Upper lobe of left lung (tissue), 6 donors: ENCODE data around the gene BTBD6. TPM values are rescaled to one million over a fixed set of nuclear protein-coding genes. Genes with fewer than 3 reads are reported as not detected.

Experiments
- ATAC-seq, 2 donors: fragments of 200-7000 bp; cut with Tn5 transposase; one replicate each; pipeline ENCODE4 v1.9.1; 2022; ENCODE audit warnings: mild to moderate bottlenecking in 2 of 2, moderate library complexity in 2 of 2; ENCODE audit not compliant: low FRiP score in 2 of 2
- DNase-seq, 2 donors: peaks; one replicate each; pipeline ENCODE4 v3.0.0-alpha.2; 2019 to 2020
- H3K27ac ChIP-seq, 4 donors: fragments of 200-600 bp; sonication (generic); one replicate each; pipeline ENCODE4 v1.5.1; 2016 to 2019
- H3K27me3 ChIP-seq, 4 donors: fragments of 200-600 bp; sonication (generic); one replicate each; pipeline ENCODE4 v1.5.1; 2017 to 2019
- H3K36me3 ChIP-seq, 4 donors: fragments of 200-600 bp; sonication (generic); one replicate each; pipeline ENCODE4 v1.5.1; 2016 to 2019
- H3K4me1 ChIP-seq, 4 donors: fragments of 200-600 bp; sonication (generic); one replicate each; pipeline ENCODE4 v1.5.1; 2018 to 2019
- H3K4me3 ChIP-seq, 4 donors: fragments of 200-600 bp; sonication (generic); one replicate each; pipeline ENCODE4 v1.5.1; 2017 to 2019; ENCODE audit warnings: mild to moderate bottlenecking in 2 of 4, moderate library complexity in 1 of 4
- H3K9me3 ChIP-seq, 4 donors: fragments of 200-600 bp; sonication (generic); one replicate each; pipeline ENCODE4 v1.5.1; 2018 to 2019
- CTCF ChIP-seq, 6 experiments: fragments of 450-650 bp in 4 of 6; fragments of 200-600 bp in 2 of 6; sonication (generic) in 2 of 6; IDR thresholded peaks; one replicate each; pipeline ENCODE4 v1.5.1; 2016 to 2019; ENCODE audit warnings: antibody characterized with exemption in 6 of 6
- EP300 ChIP-seq, 4 donors: sonication (generic); formaldehyde crosslinking; IDR thresholded peaks; one replicate each; pipeline ENCODE4 v1.5.1; 2017; ENCODE audit warnings: antibody characterized with exemption in 4 of 4, control low read depth in 2 of 4
- POLR2A ChIP-seq, 4 donors: fragments of 450-650 bp; IDR thresholded peaks; one replicate each; pipeline ENCODE4 v1.5.1; 2016 to 2017; ENCODE audit warnings: antibody characterized with exemption in 4 of 4, mild to moderate bottlenecking in 2 of 4
- POLR2AphosphoS5 ChIP-seq, 2 donors: sonication (generic); formaldehyde crosslinking; IDR thresholded peaks; one replicate each; pipeline ENCODE4 v1.5.1; 2017; ENCODE audit warnings: antibody characterized with exemption in 2 of 2
- WGBS, 2 donors: methylation state at CpG; one replicate each; pipeline ENCODE4 v1.1.5; 2017 to 2018; 5-methylcytosine and 5-hydroxymethylcytosine counted together
- total RNA-seq, 6 donors: library from RNA; depleted of rRNA in 4 of 6; stranded (reverse); fragments of >200 nt in 4 of 6; gene quantifications; one replicate each; pipeline versions ENCODE4 v1.1.0 to v1.2.1, GENCODE V29; 2016 to 2021
- donor health status: DM: no; HTN: no; CAD: no; lungs with moderate emphysema.
- donor health status: DM: no; HTN: yes; CAD: no; lungs with severe emphysema.

Gene BTBD6
- total RNA-seq, 6 donors from 2014 or later = 36.4 to 71.7 (median 49.8) TPM

DNA sequence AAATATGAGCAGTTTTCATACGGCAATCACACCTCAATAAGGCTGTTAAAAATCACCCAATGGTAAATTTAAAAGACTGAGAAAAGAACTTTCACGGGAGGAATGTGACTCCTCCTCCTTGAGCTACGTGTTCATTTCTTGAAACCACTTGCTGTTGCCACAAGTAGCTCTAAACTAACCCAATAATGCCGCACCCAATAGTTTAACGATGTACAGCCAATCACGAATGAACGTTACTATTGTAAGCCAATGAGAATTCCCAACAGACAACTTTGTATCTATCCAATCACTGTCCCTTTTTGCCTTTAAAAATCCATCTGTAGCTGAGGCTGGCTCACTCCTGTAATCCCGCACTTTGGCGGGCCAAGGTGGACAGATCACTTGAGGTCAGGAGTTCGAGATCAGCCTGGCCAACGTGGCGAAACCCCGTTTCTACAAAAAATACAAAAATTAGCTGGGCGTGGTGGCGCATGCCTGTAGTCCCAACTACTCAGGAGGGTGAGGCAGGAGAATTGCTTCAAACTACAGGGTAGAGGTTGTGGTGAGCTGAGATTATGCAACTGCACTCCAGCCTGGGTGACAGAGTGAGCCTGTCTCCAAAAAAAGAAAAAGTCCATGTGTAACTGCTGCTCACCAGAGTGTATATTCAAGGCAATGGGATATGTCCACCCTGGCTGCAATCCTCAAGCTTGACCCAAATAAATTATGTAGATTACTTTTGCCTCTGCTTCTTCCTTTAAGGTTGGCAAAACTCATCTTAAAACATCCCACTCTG is 24.4 kb upstream of the BTBD6 start:
- peak overlapping the region in 2 of 4 donors; percentile 40 to 75 for H3K27ac ChIP-seq
- WGBS, 2 donors = 78 to 87% methylated on average over 15 of the region's 15 CpGs

DNA sequence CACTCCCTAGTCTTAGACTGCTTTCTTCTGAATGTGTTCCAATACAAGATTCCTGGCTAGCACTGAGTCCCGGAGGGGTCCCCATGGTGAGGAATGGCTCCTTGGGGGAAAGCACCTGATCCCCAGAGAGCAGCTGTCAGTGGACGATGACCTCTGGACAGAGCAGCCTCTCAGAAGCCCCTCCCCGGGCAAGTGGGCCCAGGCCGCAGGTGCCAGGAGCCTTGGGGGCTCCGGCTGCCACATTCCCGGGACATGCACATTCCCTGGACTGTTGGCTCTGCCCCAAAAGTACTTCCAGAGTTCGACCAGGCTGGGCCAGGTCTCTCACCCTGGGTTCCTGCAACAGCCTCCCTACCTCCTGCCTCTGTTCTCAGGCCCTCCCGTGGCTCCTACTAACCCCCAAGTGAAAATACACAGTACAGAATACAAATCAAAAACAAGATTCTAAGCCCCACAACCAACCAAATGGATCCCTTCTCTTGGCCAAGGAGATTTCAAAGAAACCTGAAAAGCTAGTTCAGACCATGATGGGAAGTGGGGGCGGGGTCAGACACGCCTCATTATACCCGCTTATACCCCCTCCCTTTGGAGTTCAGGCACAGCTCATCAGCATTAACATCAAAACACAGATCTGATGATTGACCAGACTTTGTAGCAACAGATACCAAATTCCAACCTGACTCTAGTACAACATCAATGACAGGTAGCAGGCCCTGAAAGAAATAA is 23.3 kb upstream of the BTBD6 start:
- Histone ChIP-seq H3K4me1 (peaks cover 0 to 9% (median 2%) of the 10 kb centered on the region in 4 donors), H3K36me3 (peaks cover 0 to 57% (median 40%) of the 10 kb centered on the region in 4 donors), H3K27me3 (no peaks in the 10 kb centered on the region), H3K4me3 (no peak overlapping the region), H3K27ac (peak overlapping the region in 2 of 4 donors; percentile 33 to 75), H3K9me3 (no peaks in the 10 kb centered on the region)
- WGBS, 2 donors = 82 to 85% methylated on average over 4 to 11 of the region's 11 CpGs
- ATAC-seq (no peak), DNase-seq (peak in 1 of 2 donors; percentile 42)
- TF ChIP-seq POLR2AphosphoS5 (IDR thresholded peaks at IDR 0.05) = no peak

More for the DNA sequence above, 24.4 kb upstream of the BTBD6 start:
- DNase-seq (peak in 1 of 2 donors; percentile 53), ATAC-seq (peak; percentile 6 to 66)
- Histone ChIP-seq H3K27me3 (no peaks in the 10 kb centered on the region), H3K9me3 (no peaks in the 10 kb centered on the region), H3K36me3 (peaks cover 0 to 67% (median 50%) of the 10 kb centered on the region in 4 donors), H3K4me3 (no peak overlapping the region), H3K4me1 (peaks cover 0 to 9% (median 2%) of the 10 kb centered on the region in 4 donors)
- TF ChIP-seq CTCF (IDR thresholded peaks at IDR 0.05) (no peak), POLR2A (IDR thresholded peaks at IDR 0.05) (peak in 1 of 4 donors; percentile 16)

- no peak for TF ChIP-seq CTCF (IDR thresholded peaks at IDR 0.05)
- TF ChIP-seq POLR2A (IDR thresholded peaks at IDR 0.05) = no peak
- TF ChIP-seq EP300 (IDR thresholded peaks at IDR 0.05) = no peak
- no peak for TF ChIP-seq POLR2AphosphoS5 (IDR thresholded peaks at IDR 0.05)
- no peaks in the 10 kb centered on the region for H3K27me3 ChIP-seq
- H3K4me3 ChIP-seq = no peak overlapping the region
- peaks cover 0 to 5% (median 2%) of the 10 kb centered on the region in 4 donors for H3K4me1 ChIP-seq
- DNase-seq (peak in 1 of 2 donors; percentile 55), ATAC-seq (no peak)
- no peaks in the 10 kb centered on the region for H3K9me3 ChIP-seq
- H3K36me3 ChIP-seq = peaks cover 0 to 47% (median 30%) of the 10 kb centered on the region in 4 donors
- H3K27ac ChIP-seq = no peak overlapping the region
- 97 to 99% methylated on average over 8 to 10 of the region's 10 CpGs for WGBS, 2 donors
Observed at GRCh38 chr14:105226198-105226597, 22.1 kb upstream of the BTBD6 start.

- DNase-seq = peak in 1 of 2 donors; percentile 53
- H3K36me3 ChIP-seq = peaks cover 0 to 39% (median 24%) of the 10 kb centered on the region in 4 donors
- no peak for ATAC-seq
- H3K27me3 ChIP-seq = no peaks in the 10 kb centered on the region
- peaks cover 0 to 5% (median 2%) of the 10 kb centered on the region in 4 donors for H3K4me1 ChIP-seq
- no peak overlapping the region for H3K27ac ChIP-seq
- H3K9me3 ChIP-seq = no peaks in the 10 kb centered on the region
- 93 to 98% methylated on average over 12 to 13 of the region's 14 CpGs for WGBS, 2 donors
- no peak overlapping the region for H3K4me3 ChIP-seq
- TF ChIP-seq POLR2A (IDR thresholded peaks at IDR 0.05) (no peak), POLR2AphosphoS5 (IDR thresholded peaks at IDR 0.05) (no peak), EP300 (IDR thresholded peaks at IDR 0.05) (no peak), CTCF (IDR thresholded peaks at IDR 0.05) (no peak)
Observed at GRCh38 chr14:105227346-105227745, 21.0 kb upstream of the BTBD6 start.

- Histone ChIP-seq H3K9me3 (no peaks in the 10 kb centered on the region), H3K4me1 (peaks cover 0 to 5% (median 2%) of the 10 kb centered on the region in 4 donors), H3K4me3 (no peak overlapping the region), H3K27ac (no peak overlapping the region), H3K36me3 (peaks cover 0 to 33% (median 24%) of the 10 kb centered on the region in 4 donors), H3K27me3 (no peaks in the 10 kb centered on the region)
- TF ChIP-seq CTCF (IDR thresholded peaks at IDR 0.05) (no peak), POLR2AphosphoS5 (IDR thresholded peaks at IDR 0.05) (no peak), EP300 (IDR thresholded peaks at IDR 0.05) (no peak), POLR2A (IDR thresholded peaks at IDR 0.05) (no peak)
- DNase-seq (peak in 1 of 2 donors; percentile 71), ATAC-seq (peak in 1 of 2 donors; percentile 35)
- WGBS, 2 donors = 71 to 80% methylated on average over 17 of the region's 17 CpGs
Observed at GRCh38 chr14:105228562-105228961, 19.8 kb upstream of the BTBD6 start.
